ENCODE results near the gene OR10G7.
A peak's percentile ranks its signal among the peaks of the same experiment; 100 is the strongest.

Gene OR10G7

GRCh38 chr11:124041254-124041653 is at the start of gene OR10G7:
Gene OR10G7, minus strand, starts transcription at chr11:124041325. Its CDS starts 2,324 bp downstream, at chr11:124039001.
- no peak for DNase-seq

GRCh38 chr11:124085997-124086846 is 45.1 kb upstream of the OR10G7 start:
- DNase-seq = no peak

GRCh38 chr11:124085583-124085982 is 44.5 kb upstream of the OR10G7 start:
- DNase-seq = no peak

- DNase-seq = no peak
Measured at GRCh38 chr11:124082371-124082770, 41.2 kb upstream of the OR10G7 start.

GRCh38 chr11:124081483-124081882 is 40.4 kb upstream of the OR10G7 start:
- no peak for DNase-seq

- DNase-seq = no peak
Measured at GRCh38 chr11:124080327-124081001, 39.3 kb upstream of the OR10G7 start.

- no peak for DNase-seq
Measured at GRCh38 chr11:124079631-124080326, 38.7 kb upstream of the OR10G7 start.

GRCh38 chr11:124078591-124078990 is 37.5 kb upstream of the OR10G7 start:
- DNase-seq = no peak

- no peak for DNase-seq
Measured at GRCh38 chr11:124077266-124077665, 36.1 kb upstream of the OR10G7 start.

GRCh38 chr11:124075841-124076651 is 34.9 kb upstream of the OR10G7 start:
- no peak for DNase-seq

GRCh38 chr11:124075492-124075840 is 34.3 kb upstream of the OR10G7 start:
- no peak for DNase-seq

GRCh38 chr11:124074554-124074953 is 33.4 kb upstream of the OR10G7 start:
- DNase-seq = no peak

- no peak for DNase-seq
Measured at GRCh38 chr11:124072147-124072546, 31.0 kb upstream of the OR10G7 start.

- DNase-seq = no peak
Measured at GRCh38 chr11:124071623-124071948, 30.5 kb upstream of the OR10G7 start.

GRCh38 chr11:124070915-124071622 is 29.9 kb upstream of the OR10G7 start:
- DNase-seq = peak; percentile 75

- no peak for DNase-seq
Measured at GRCh38 chr11:124069429-124070401, 28.6 kb upstream of the OR10G7 start.

GRCh38 chr11:124068601-124069110 is 27.5 kb upstream of the OR10G7 start:
- DNase-seq = no peak

- DNase-seq = no peak
Measured at GRCh38 chr11:124052966-124053365, 11.8 kb upstream of the OR10G7 start.

- DNase-seq = no peak
Measured at GRCh38 chr11:124050748-124051147, 9.6 kb upstream of the OR10G7 start.

- DNase-seq = no peak
Measured at GRCh38 chr11:124043420-124043819, 2.3 kb upstream of the OR10G7 start.

GRCh38 chr11:124039557-124039956 is 1.6 kb downstream of the OR10G7 start:
- no peak for DNase-seq

Measured in GF-D8 (cell line).